Type B pancreatic cell (in vitro differentiated cells): ENCODE data around the gene DLGAP4. TPM values are rescaled to one million over a fixed set of nuclear protein-coding genes. Genes with fewer than 3 reads are reported as not detected.

Experiments used
- DNase-seq: peaks from one replicate; pipeline ENCODE4 v3.0.0; 2021; ENCODE audit warnings: mixed read lengths; ENCODE audit not compliant: unreplicated experiment; ENCODE audit errors: extremely low spot score
- H3K27ac Mint-ChIP-seq: 2 replicates; pipeline ENCODE4 v1.8.0; 2021; ENCODE audit warnings: mild to moderate bottlenecking, mixed read lengths
- H3K27me3 Mint-ChIP-seq: 2 replicates; pipeline ENCODE4 v1.8.0; 2021; ENCODE audit warnings: mixed read lengths
- H3K36me3 Mint-ChIP-seq: 2 replicates; pipeline ENCODE4 v1.8.0; 2021; ENCODE audit warnings: mixed read lengths
- H3K4me1 Mint-ChIP-seq: one replicate; pipeline ENCODE4 v1.8.0; 2021; ENCODE audit warnings: mixed read lengths; ENCODE audit not compliant: unreplicated experiment
- H3K4me3 Mint-ChIP-seq: 2 replicates; pipeline ENCODE4 v1.8.0; 2021; ENCODE audit warnings: mild to moderate bottlenecking, mixed read lengths
- H3K9me3 Mint-ChIP-seq: 2 replicates; pipeline ENCODE4 v1.8.0; 2021; ENCODE audit warnings: mixed read lengths
- CTCF ChIP-seq: fragments of 200-600 bp; sonication (generic); conservative IDR thresholded peaks from 2 replicates; pipeline ENCODE4 v1.5.0; 2021; ENCODE audit warnings: antibody characterized with exemption, mild to moderate bottlenecking
- total RNA-seq: library from RNA; stranded (reverse); gene quantifications from 2 replicates; pipeline ENCODE4 v1.2.1, GENCODE V29; 2021; ENCODE audit warnings: low replicate concordance

DLGAP4 gene
- total RNA-seq, 1 donor from 2014 or later, result 78.0 TPM

GRCh38 chr20:36335206-36335870 lies 29.2 kb downstream of the DLGAP4 start:
- Mint-ChIP-seq H3K4me1 (no peaks in the 10 kb centered on the region), H3K27ac (no peak overlapping the region), H3K9me3 (no peaks in the 10 kb centered on the region), H3K36me3 (no peaks in the 10 kb centered on the region), H3K4me3 (no peak overlapping the region), H3K27me3 (peaks cover 45% of the 10 kb centered on the region)
- no peak for TF ChIP-seq CTCF
- no peak for DNase-seq

GRCh38 chr20:36336204-36336603 lies 30.1 kb downstream of the DLGAP4 start:
- Mint-ChIP-seq H3K27ac (no peak overlapping the region), H3K9me3 (no peaks in the 10 kb centered on the region), H3K27me3 (peaks cover 48% of the 10 kb centered on the region), H3K36me3 (no peaks in the 10 kb centered on the region), H3K4me1 (no peaks in the 10 kb centered on the region), H3K4me3 (no peak overlapping the region)
- no peak for DNase-seq
- no peak for TF ChIP-seq CTCF

- peaks cover 39% of the 10 kb centered on the region for H3K27me3 Mint-ChIP-seq
- TF ChIP-seq CTCF, result no peak
- no peaks in the 10 kb centered on the region for H3K4me1 Mint-ChIP-seq
- DNase-seq, result no peak
- H3K4me3 Mint-ChIP-seq, result no peak overlapping the region
- H3K27ac Mint-ChIP-seq, result no peak overlapping the region
- H3K36me3 Mint-ChIP-seq, result no peaks in the 10 kb centered on the region
- H3K9me3 Mint-ChIP-seq, result no peaks in the 10 kb centered on the region
Observed at GRCh38 chr20:36336954-36337704, 31.0 kb downstream of the DLGAP4 start.

- H3K9me3 Mint-ChIP-seq, result no peaks in the 10 kb centered on the region
- no peak overlapping the region for H3K4me3 Mint-ChIP-seq
- no peak for DNase-seq
- no peaks in the 10 kb centered on the region for H3K4me1 Mint-ChIP-seq
- TF ChIP-seq CTCF, result no peak
- no peak overlapping the region for H3K27ac Mint-ChIP-seq
- H3K27me3 Mint-ChIP-seq, result peaks cover 33% of the 10 kb centered on the region
- H3K36me3 Mint-ChIP-seq, result no peaks in the 10 kb centered on the region
Observed at GRCh38 chr20:36337886-36338285, 31.7 kb downstream of the DLGAP4 start.

GRCh38 chr20:36339646-36340592 lies 33.8 kb downstream of the DLGAP4 start:
- no peaks in the 10 kb centered on the region for H3K9me3 Mint-ChIP-seq

More at GRCh38 chr20:36339646-36340592, 33.8 kb downstream of the DLGAP4 start:
- Mint-ChIP-seq H3K36me3 (no peaks in the 10 kb centered on the region), H3K4me1 (no peaks in the 10 kb centered on the region), H3K27ac (no peak overlapping the region), H3K27me3 (peaks cover 19% of the 10 kb centered on the region), H3K4me3 (no peak overlapping the region)
- no peak for DNase-seq
- no peak for TF ChIP-seq CTCF
